K562 (cell line): ENCODE data around the gene MDM4. TPM values are rescaled to one million over a fixed set of nuclear protein-coding genes. Genes with fewer than 3 reads are reported as not detected.

Source experiments
- BCLAF1 ChIP-seq, 2 experiments: fragments of 450-650 bp in 1 of 2; IDR thresholded peaks; 2 replicates each; pipeline ENCODE4 v1.6.1; 2011 to 2017; ENCODE audit warnings: low read depth in 2 of 2, antibody characterized with exemption in 1 of 2, borderline replicate concordance in 1 of 2, low read length in 1 of 2, mild to moderate bottlenecking in 1 of 2, mixed read lengths in 1 of 2; ENCODE audit not compliant: control insufficient read depth in 1 of 2
- CBX8 ChIP-seq: fragments of 200-600 bp; sonication (generic); IDR thresholded peaks from 2 replicates; pipeline ENCODE4 v1.6.1; 2012; ENCODE audit warnings: borderline replicate concordance, mixed run types, low read depth, mild to moderate bottlenecking, moderate library complexity, mixed read lengths, low read length, control low read depth, inconsistent platforms; ENCODE audit not compliant: poor library complexity, severe bottlenecking; ENCODE audit errors: extremely low read depth
- CTBP1 ChIP-seq: fragments of 450-650 bp; IDR thresholded peaks from 2 replicates; pipeline ENCODE4 v1.6.1; 2016; ENCODE audit warnings: borderline replicate concordance
- DDX20 ChIP-seq: fragments of 450-650 bp; IDR thresholded peaks from 2 replicates; pipeline ENCODE4 v1.6.1; 2016; ENCODE audit warnings: missing genetic modification characterization, low read depth, mild to moderate bottlenecking, missing compliant biosample characterization, moderate library complexity
- E2F6 ChIP-seq, 2 experiments: IDR thresholded peaks; 2 replicates each; pipeline ENCODE4 v1.6.1; 2011; ENCODE audit warnings: borderline replicate concordance in 1 of 2, control low read depth in 1 of 2, low read depth in 1 of 2, low read length in 1 of 2, mild to moderate bottlenecking in 1 of 2, mixed read lengths in 1 of 2, moderate library complexity in 1 of 2; ENCODE audit not compliant: insufficient read depth in 1 of 2, insufficient read length in 1 of 2, poor library complexity in 1 of 2, severe bottlenecking in 1 of 2; ENCODE audit errors: extremely low read depth in 1 of 2
- ETV1 ChIP-seq: fragments of 450-650 bp; conservative IDR thresholded peaks from 2 replicates; pipeline ENCODE4 v1.6.1; 2016; ENCODE audit warnings: missing genetic modification characterization, control low read depth, low read depth, missing compliant biosample characterization
- FOXK1 ChIP-seq: sonication (generic); formaldehyde crosslinking; IDR thresholded peaks from 2 replicates; pipeline ENCODE4 v1.8.0; 2022; ENCODE audit warnings: missing genetic modification reagents, mild to moderate bottlenecking, borderline replicate concordance
- GATA2 ChIP-seq: sonication (generic); formaldehyde crosslinking; IDR thresholded peaks from 2 replicates; pipeline ENCODE4 v1.4.0; 2020; ENCODE audit warnings: mild to moderate bottlenecking, missing genetic modification reagents
- GTF2F1 ChIP-seq: IDR thresholded peaks from 2 replicates; pipeline ENCODE4 v1.6.1; 2011; ENCODE audit warnings: low read depth, low read length, improper control_type of control experiment
- HMGN3 ChIP-seq: IDR thresholded peaks from 2 replicates; pipeline ENCODE4 v1.6.1; 2011; ENCODE audit warnings: borderline replicate concordance, low read depth, mild to moderate bottlenecking, mixed read lengths, low read length; ENCODE audit not compliant: insufficient read length; ENCODE audit errors: extremely low read depth
- ILK ChIP-seq: fragments of 450-650 bp; IDR thresholded peaks from 2 replicates; pipeline ENCODE4 v1.6.1; 2016; ENCODE audit warnings: missing genetic modification characterization, low read depth, mild to moderate bottlenecking, missing compliant biosample characterization, moderate library complexity, borderline replicate concordance
- KLF10 ChIP-seq: fragments of 250-450 bp; sonication (Bioruptor Pico); IDR thresholded peaks from 2 replicates; pipeline ENCODE4 v1.6.1; 2021; ENCODE audit warnings: matching md5 sums
- MEIS2 ChIP-seq: fragments of 450-650 bp; IDR thresholded peaks from 2 replicates; pipeline ENCODE4 v1.6.1; 2014; ENCODE audit warnings: mild to moderate bottlenecking; ENCODE audit not compliant: partially characterized antibody
- SIN3A ChIP-seq, 2 experiments: fragments of 150-350 bp in 1 of 2; IDR thresholded peaks; 2 replicates each; pipeline ENCODE4 v1.6.1; 2011 to 2016; ENCODE audit warnings: borderline replicate concordance in 2 of 2, low read depth in 2 of 2, low read length in 2 of 2, mild to moderate bottlenecking in 2 of 2, moderate library complexity in 2 of 2; ENCODE audit not compliant: control insufficient read depth in 1 of 2
- SMAD1 ChIP-seq: fragments of 150-350 bp; IDR thresholded peaks from 2 replicates; pipeline ENCODE4 v1.6.1; 2014; ENCODE audit warnings: low read length, low read depth; ENCODE audit not compliant: partially characterized antibody
- SRSF1 ChIP-seq: fragments of 200-400 bp; formaldehyde crosslinking; IDR thresholded peaks from 2 replicates; pipeline ENCODE4 v1.6.1; 2017; ENCODE audit warnings: mild to moderate bottlenecking, low read depth, low read length, moderate library complexity
- STAT5B ChIP-seq: fragments of 250-450 bp; sonication (Bioruptor Pico); IDR thresholded peaks from 2 replicates; pipeline ENCODE4 v1.8.0; 2021; ENCODE audit warnings: mild to moderate bottlenecking, inconsistent platforms
- TEAD2 ChIP-seq: fragments of 450-650 bp; IDR thresholded peaks from 2 replicates; pipeline ENCODE4 v1.6.1; 2016; ENCODE audit warnings: missing genetic modification characterization, control low read depth, missing compliant biosample characterization
- ZNF165 ChIP-seq: fragments of 250-450 bp; sonication (Bioruptor Pico); IDR thresholded peaks from 2 replicates; pipeline ENCODE4 v1.4.0; 2020; ENCODE audit warnings: borderline replicate concordance
- polyA plus RNA-seq, 8 experiments: library from polyadenylated mRNA; depleted of rRNA in 4 of 8; stranded (reverse) in 5 of 8; unstranded in 3 of 8; fragments of >200 nt; fragmentation: Nextera tagmentation in 2 of 8; fragmentation: Illumina TruSeq in 1 of 8; extraction: Ambion mirVana in 2 of 8; extraction: Trizol in 1 of 8; gene quantifications; 2 replicates each; pipeline versions ENCODE4 v1.2.1 to v1.2.3, GENCODE V29; 2011 to 2014; ENCODE audit warnings: inconsistent platforms in 1 of 8, missing spikeins in 1 of 8
- total RNA-seq, 7 experiments: library from RNA; depleted of rRNA in 6 of 7; stranded (reverse); fragments of >200 nt in 6 of 7; fragmentation: Illumina TruSeq in 2 of 7; extraction: Trizol in 2 of 7; gene quantifications; 2 replicates each; pipeline versions ENCODE4 v1.2.1 to v1.2.3, GENCODE V29; 2011 to 2021; ENCODE audit warnings: low replicate concordance in 1 of 7
- TF ChIP-seq, protein P1 (sequence below): sonication (generic); formaldehyde crosslinking; IDR thresholded peaks from 2 replicates; pipeline ENCODE4 v1.8.0; 2023; ENCODE audit warnings: mild to moderate bottlenecking, missing genetic modification reagents
- TF ChIP-seq, protein P2 (sequence below): sonication (generic); formaldehyde crosslinking; IDR thresholded peaks from 2 replicates; pipeline ENCODE4 v1.8.1; 2023; ENCODE audit warnings: mild to moderate bottlenecking, missing genetic modification reagents

Gene MDM4
- total and polyA plus RNA-seq, 9 of the 15 experiments (the other 6 are each of a cell fraction or from before 2014, with no cell fraction given) = 3.3 to 61.7 (median 21.2) TPM

- no peak for TF ChIP-seq SIN3A (IDR thresholded peaks at IDR 0.05; ENCODE audit: borderline replicate concordance in 2 of 2, control insufficient read depth in 1 of 2, low read depth in 2 of 2, low read length in 2 of 2)
- no peak for TF ChIP-seq SRSF1
- TF ChIP-seq ILK (tag) = no peak
- no peak for TF ChIP-seq KLF10 (CRISPR knock-in tag)
- TF ChIP-seq, protein P1, sequence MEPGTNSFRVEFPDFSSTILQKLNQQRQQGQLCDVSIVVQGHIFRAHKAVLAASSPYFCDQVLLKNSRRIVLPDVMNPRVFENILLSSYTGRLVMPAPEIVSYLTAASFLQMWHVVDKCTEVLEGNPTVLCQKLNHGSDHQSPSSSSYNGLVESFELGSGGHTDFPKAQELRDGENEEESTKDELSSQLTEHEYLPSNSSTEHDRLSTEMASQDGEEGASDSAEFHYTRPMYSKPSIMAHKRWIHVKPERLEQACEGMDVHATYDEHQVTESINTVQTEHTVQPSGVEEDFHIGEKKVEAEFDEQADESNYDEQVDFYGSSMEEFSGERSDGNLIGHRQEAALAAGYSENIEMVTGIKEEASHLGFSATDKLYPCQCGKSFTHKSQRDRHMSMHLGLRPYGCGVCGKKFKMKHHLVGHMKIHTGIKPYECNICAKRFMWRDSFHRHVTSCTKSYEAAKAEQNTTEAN (CRISPR knock-in tag) = no peak; the same call in 1 of the 2 replicates
- TF ChIP-seq, protein P2, sequence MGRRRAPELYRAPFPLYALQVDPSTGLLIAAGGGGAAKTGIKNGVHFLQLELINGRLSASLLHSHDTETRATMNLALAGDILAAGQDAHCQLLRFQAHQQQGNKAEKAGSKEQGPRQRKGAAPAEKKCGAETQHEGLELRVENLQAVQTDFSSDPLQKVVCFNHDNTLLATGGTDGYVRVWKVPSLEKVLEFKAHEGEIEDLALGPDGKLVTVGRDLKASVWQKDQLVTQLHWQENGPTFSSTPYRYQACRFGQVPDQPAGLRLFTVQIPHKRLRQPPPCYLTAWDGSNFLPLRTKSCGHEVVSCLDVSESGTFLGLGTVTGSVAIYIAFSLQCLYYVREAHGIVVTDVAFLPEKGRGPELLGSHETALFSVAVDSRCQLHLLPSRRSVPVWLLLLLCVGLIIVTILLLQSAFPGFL (CRISPR knock-in tag) = no peak
- TF ChIP-seq DDX20 (tag) = no peak
- TF ChIP-seq TEAD2 (tag) = no peak
- no peak for TF ChIP-seq ETV1 (tag)
- peak; percentile 4 for TF ChIP-seq MEIS2
- TF ChIP-seq ZNF165 (CRISPR knock-in tag) = no peak
- no peak for TF ChIP-seq HMGN3
- no peak for TF ChIP-seq E2F6 (IDR thresholded peaks at IDR 0.05; ENCODE audit: borderline replicate concordance in 1 of 2, extremely low read depth in 1 of 2, insufficient read depth in 1 of 2, insufficient read length in 1 of 2, low read depth in 1 of 2, low read length in 1 of 2, poor library complexity in 1 of 2, severe bottlenecking in 1 of 2)
- TF ChIP-seq CBX8 = no peak
- no peak for TF ChIP-seq GTF2F1
- peak; percentile 72; the same call in 1 of the 2 replicates for TF ChIP-seq FOXK1 (CRISPR knock-in tag)
- no peak for TF ChIP-seq GATA2 (CRISPR knock-in tag)
- no peak for TF ChIP-seq SMAD1
- 0 out of 4 replicates have a peak, but pooled peaks of 1 of the 2 experiments have one; percentile 59 for TF ChIP-seq BCLAF1 (IDR thresholded peaks at IDR 0.05; ENCODE audit: borderline replicate concordance in 1 of 2, control insufficient read depth in 1 of 2, low read depth in 2 of 2, low read length in 1 of 2)
- no peak for TF ChIP-seq STAT5B (CRISPR knock-in tag)
- TF ChIP-seq CTBP1 = peak; percentile 12; the same call in 1 of the 2 replicates
Observed at GRCh38 chr1:204506969-204507316, 9.3 kb upstream of the MDM4 start (continued).
